Measurements from ENCODE around the gene CYB5R4. TPM values are rescaled to one million over a fixed set of nuclear protein-coding genes. Genes with fewer than 3 reads are reported as not detected.

The CYB5R4 gene
- total RNA-seq, 4 donors from 2014 or later = 9.7 to 15.4 (median 10.5) TPM

- Histone ChIP-seq H3K9me3 (no peaks in the 10 kb centered on the region), H3K4me3 (no peak overlapping the region), H3K4me1 (peaks cover 0 to 3% (median 0%) of the 10 kb centered on the region in 4 donors), H3K27me3 (no peaks in the 10 kb centered on the region), H3K27ac (replicated peaks in 1 of 4) (no peak overlapping the region), H3K36me3 (peaks cover 0 to 20% (median 14%) of the 10 kb centered on the region in 4 donors)
- TF ChIP-seq POLR2A (IDR thresholded peaks at IDR 0.05; ENCODE audit: low read depth) (no peak), CTCF (IDR thresholded peaks at IDR 0.05) (no peak), EP300 (IDR thresholded peaks at IDR 0.05) (no peak), POLR2AphosphoS5 (IDR thresholded peaks at IDR 0.05) (no peak)
- DNase-seq (ENCODE audit: extremely low spot score) = no peak
- WGBS = 93% methylated on average over 4 of the region's 4 CpGs
- intact Hi-C loops (cut with DNase I) = no loop called here
Observed at GRCh38 chr6:83870649-83871048, 11.2 kb downstream of the CYB5R4 start.

- DNase-seq (ENCODE audit: extremely low spot score) = no peak
- WGBS = 89% methylated on average over 3 of the region's 3 CpGs
- no peak for TF ChIP-seq CTCF (IDR thresholded peaks at IDR 0.05)
- TF ChIP-seq POLR2AphosphoS5 (IDR thresholded peaks at IDR 0.05) = no peak
- no peak for TF ChIP-seq POLR2A (IDR thresholded peaks at IDR 0.05; ENCODE audit: low read depth)
- TF ChIP-seq EP300 (IDR thresholded peaks at IDR 0.05) = no peak
Observed at GRCh38 chr6:83872386-83873118, 13.1 kb downstream of the CYB5R4 start.

GRCh38 chr6:83873869-83874268 is 14.4 kb downstream of the CYB5R4 start:
- TF ChIP-seq POLR2AphosphoS5 (IDR thresholded peaks at IDR 0.05) (no peak), CTCF (IDR thresholded peaks at IDR 0.05) (no peak), POLR2A (IDR thresholded peaks at IDR 0.05; ENCODE audit: low read depth) (no peak), EP300 (IDR thresholded peaks at IDR 0.05) (no peak)
- H3K27ac ChIP-seq (replicated peaks in 1 of 4) = no peak overlapping the region
- no peaks in the 10 kb centered on the region for H3K9me3 ChIP-seq
- H3K36me3 ChIP-seq = no peaks in the 10 kb centered on the region
- no peak overlapping the region for H3K4me3 ChIP-seq
- H3K27me3 ChIP-seq = no peaks in the 10 kb centered on the region
- DNase-seq (ENCODE audit: extremely low spot score) = no peak
- intact Hi-C loops (cut with DNase I) = no loop called here
- H3K4me1 ChIP-seq = peaks cover 0 to 3% (median 0%) of the 10 kb centered on the region in 4 donors

More at GRCh38 chr6:83872386-83873118, 13.1 kb downstream of the CYB5R4 start:
- no peaks in the 10 kb centered on the region for H3K9me3 ChIP-seq
- intact Hi-C loops (cut with DNase I) = no loop called here
- H3K36me3 ChIP-seq = peaks cover 0 to 4% (median 1%) of the 10 kb centered on the region in 4 donors
- peaks cover 0 to 3% (median 0%) of the 10 kb centered on the region in 4 donors for H3K4me1 ChIP-seq
- H3K4me3 ChIP-seq = no peak overlapping the region
- no peaks in the 10 kb centered on the region for H3K27me3 ChIP-seq
- no peak overlapping the region for H3K27ac ChIP-seq (replicated peaks in 1 of 4)

- Histone ChIP-seq H3K4me1 (peaks cover 0 to 6% (median 1%) of the 10 kb centered on the region in 4 donors), H3K27ac (replicated peaks in 1 of 4) (no peak overlapping the region), H3K36me3 (no peaks in the 10 kb centered on the region), H3K27me3 (no peaks in the 10 kb centered on the region), H3K4me3 (no peak overlapping the region), H3K9me3 (no peaks in the 10 kb centered on the region)
- no peak for DNase-seq (ENCODE audit: extremely low spot score)
- TF ChIP-seq CTCF (IDR thresholded peaks at IDR 0.05) (no peak), POLR2A (IDR thresholded peaks at IDR 0.05; ENCODE audit: low read depth) (no peak), EP300 (IDR thresholded peaks at IDR 0.05) (no peak), POLR2AphosphoS5 (IDR thresholded peaks at IDR 0.05) (no peak)
- 91% methylated on average over 6 of the region's 6 CpGs for WGBS
- intact Hi-C loops (cut with DNase I) = no loop called here
Observed at GRCh38 chr6:83875843-83876242, 16.4 kb downstream of the CYB5R4 start.

All from esophagus muscularis mucosa (tissue), 4 donors.